ENCODE data around the gene PARP3. TPM values are rescaled to one million over a fixed set of nuclear protein-coding genes. Genes with fewer than 3 reads are reported as not detected.

PARP3 gene
- total and polyA plus RNA-seq, 2 of the 8 experiments (the other 6 are each of a cell fraction or from before 2014, with no cell fraction given): 1.3 to 1.6 TPM

- H2AFZ ChIP-seq (ENCODE audit: low read length): peak overlapping the region; percentile 26
- FAIRE-seq: no peak
These were observed 32.3 kb downstream of the PARP3 start for GRCh38 chr3:51974277-51974962.

More at GRCh38 chr3:51974277-51974962, 32.3 kb downstream of the PARP3 start:
- no peak for TF ChIP-seq CBX8 (IDR thresholded peaks at IDR 0.05; ENCODE audit: borderline replicate concordance, low read depth, low read length)
- 0 out of 2 replicates have a peak, but pooled peaks have one; percentile 33 for TF ChIP-seq SP4 (IDR thresholded peaks at IDR 0.05; ENCODE audit: low read length)
- H2BK15ac ChIP-seq (ENCODE audit: low read length): peak overlapping the region; percentile 97; the same call in 1 of the 2 replicates
- 57% methylated on average over 30 of the region's 30 CpGs; no CpG with 5 or more reads in 1 of the 2 experiments for WGBS, 2 experiments (ENCODE audit: extremely low coverage in 1 of 2, insufficient coverage in 1 of 2, insufficient read length in 1 of 2, insufficient replicate concordance in 2 of 2, low coverage in 1 of 2, low lambda C conversion rate in 2 of 2, missing lambda C conversion rate in 1 of 2)
- no peaks in the 10 kb centered on the region for H3K79me2 ChIP-seq (ENCODE audit: control insufficient read depth in 1 of 2, insufficient read depth in 2 of 2, low read length in 2 of 2)
- ChIA-PET POLR2A (ENCODE audit: partially characterized antibody) (interaction anchor here (1.0 to 29.3 kb wide), 7 partner anchors 3 to 33 kb away, joined by 3 to 923 read pairs (median 5); partner anchors contain the start of genes ABHD14A, ABHD14B, ACY1 and GPR62), CTCF (ENCODE audit: partially characterized antibody) (interaction anchor here (0.6 to 6.7 kb wide), 20 partner anchors 9 to 313 kb away, joined by 3 to 64 read pairs (median 6); partner anchors contain the start of genes ACY1, GLYCTK, GPR62 and PARP3)
- H3K27me3 ChIP-seq (replicated peaks in 1 of 4; ENCODE audit: control insufficient read depth in 3 of 4, extremely low read depth in 1 of 4, insufficient read depth in 3 of 4, low read length in 3 of 4): peaks cover 2 to 32% (median 24%) of the 10 kb centered on the region in 4 experiments; a peak in 6 of 7 replicates
- no peak overlapping the region for H2BK5ac ChIP-seq (ENCODE audit: low read depth, low read length)
- H2BK20ac ChIP-seq (ENCODE audit: low read length): peak overlapping the region; percentile 86; the same call in 1 of the 2 replicates
- peak overlapping the region; percentile 85 for H3K4ac ChIP-seq (replicated peaks; ENCODE audit: insufficient read length, low read depth, low read length)
- H3K14ac ChIP-seq (ENCODE audit: insufficient read length): no peak overlapping the region
- no peak overlapping the region for H3K27ac ChIP-seq (ENCODE audit: low read depth, low read length)
- H3K56ac ChIP-seq (replicated peaks; ENCODE audit: insufficient read length, low read depth, low read length): no peak overlapping the region
- peak overlapping the region; percentile 82; the same call in 1 of the 2 replicates for H2BK12ac ChIP-seq (ENCODE audit: low read depth, low read length)
- peaks cover 6 to 26% (median 18%) of the 10 kb centered on the region in 4 experiments for H3K4me1 ChIP-seq (replicated peaks in 1 of 4; ENCODE audit: control insufficient read depth in 3 of 4, insufficient read depth in 4 of 4, low read length in 3 of 4)
- peaks cover 0 to 4% of the 10 kb centered on the region in 2 experiments for H4K20me1 ChIP-seq (replicated peaks in 1 of 2; ENCODE audit: control insufficient read depth in 1 of 2, insufficient read depth in 2 of 2, low read length in 2 of 2)
- H4K91ac ChIP-seq (replicated peaks; ENCODE audit: insufficient read length, low read length): peak overlapping the region; percentile 85
- peak overlapping the region; percentile 83 for H3K4me2 ChIP-seq (ENCODE audit: insufficient read depth in 1 of 2, low read depth in 2 of 2, low read length in 2 of 2)
- H4K5ac ChIP-seq (ENCODE audit: insufficient read length, low read depth, low read length): no peak overlapping the region
- no peak overlapping the region for H3K9ac ChIP-seq (replicated peaks in 1 of 4; ENCODE audit: extremely low read depth in 1 of 4, low read depth in 3 of 4, low read length in 3 of 4)
- H3K23me2 ChIP-seq (ENCODE audit: low read depth, low read length): peaks cover 10% of the 10 kb centered on the region
- no peaks in the 10 kb centered on the region; a peak in 1 of 4 replicates for H3K9me3 ChIP-seq (ENCODE audit: insufficient read depth in 2 of 2, low read depth in 1 of 2, low read length in 1 of 2)
- no peak overlapping the region for H3K23ac ChIP-seq (ENCODE audit: insufficient read length)
- DNase-seq (ENCODE audit: low read depth in 1 of 2, low spot score in 2 of 2): no peak
- peak overlapping the region; percentile 68; the same call in 1 of the 2 replicates for H4K8ac ChIP-seq (ENCODE audit: extremely low read depth, insufficient read depth, low read length)
- H3K4me3 ChIP-seq (ENCODE audit: extremely low read depth in 1 of 4, insufficient read depth in 2 of 4, low read depth in 3 of 4, low read length in 4 of 4): peak overlapping the region; percentile 33 to 64 (median 43); a peak in 5 of 8 replicates
- no peak overlapping the region for H2AK5ac ChIP-seq (ENCODE audit: low read depth, low read length)
- no peaks in the 10 kb centered on the region for H3K36me3 ChIP-seq (ENCODE audit: control insufficient read depth in 2 of 4, insufficient read depth in 4 of 4, low read length in 3 of 4)
- H3K18ac ChIP-seq (ENCODE audit: extremely low read depth, low read length): peak overlapping the region; percentile 68
- no peak overlapping the region for H2BK120ac ChIP-seq (replicated peaks; ENCODE audit: low read depth, low read length)
- H3K79me1 ChIP-seq (ENCODE audit: low read depth, low read length): 0 out of 2 replicates have a peak, but pooled peaks cover 2% of the 10 kb centered on the region
